Activated CD4-positive, alpha-beta T cell treated with anti-CD3 and anti-CD28 coated beads, Interleukin-2, amount 50 U/mL, for 1 hour (primary cell): ENCODE results near the gene SMOC1.

Source experiments
- DNase-seq: peaks from one replicate; pipeline ENCODE4 v3.0.0-alpha.2; 2020

SMOC1 gene

GRCh38 chr14:69943084-69943780 lies 64.0 kb downstream of the SMOC1 start:
- DNase-seq = no peak

- DNase-seq = no peak
Measured at GRCh38 chr14:69945347-69945746, 66.1 kb downstream of the SMOC1 start.

GRCh38 chr14:69945912-69946311 lies 66.7 kb downstream of the SMOC1 start:
- no peak for DNase-seq

- DNase-seq = no peak
Measured at GRCh38 chr14:69948351-69948750, 69.1 kb downstream of the SMOC1 start.

- DNase-seq = no peak
Measured at GRCh38 chr14:69951263-69951662, 72.0 kb downstream of the SMOC1 start.

- DNase-seq = no peak
Measured at GRCh38 chr14:69951935-69952334, 72.7 kb downstream of the SMOC1 start.

- DNase-seq = no peak
Measured at GRCh38 chr14:69953266-69953915, 74.2 kb downstream of the SMOC1 start.

- no peak for DNase-seq
Measured at GRCh38 chr14:69955855-69956845, 76.9 kb downstream of the SMOC1 start.

- no peak for DNase-seq
Measured at GRCh38 chr14:69956970-69957369, 77.8 kb downstream of the SMOC1 start.

- no peak for DNase-seq
Measured at GRCh38 chr14:69957986-69958385, 78.8 kb downstream of the SMOC1 start.

GRCh38 chr14:69959136-69959535 lies 79.9 kb downstream of the SMOC1 start:
- no peak for DNase-seq

GRCh38 chr14:69960296-69960695 lies 81.1 kb downstream of the SMOC1 start:
- no peak for DNase-seq

- no peak for DNase-seq
Measured at GRCh38 chr14:69963966-69964365, 84.8 kb downstream of the SMOC1 start.

- no peak for DNase-seq
Measured at GRCh38 chr14:69964841-69965240, 85.6 kb downstream of the SMOC1 start.

GRCh38 chr14:69968132-69968531 lies 88.9 kb downstream of the SMOC1 start:
- DNase-seq = no peak

- no peak for DNase-seq
Measured at GRCh38 chr14:69968681-69969080, 89.5 kb downstream of the SMOC1 start.

GRCh38 chr14:69972755-69973154 lies 93.5 kb downstream of the SMOC1 start:
- DNase-seq = no peak

GRCh38 chr14:69973846-69974245 lies 94.6 kb downstream of the SMOC1 start:
- DNase-seq = no peak

GRCh38 chr14:69979882-69980281 lies 100.7 kb downstream of the SMOC1 start:
- no peak for DNase-seq

GRCh38 chr14:69980457-69981425 lies 101.5 kb downstream of the SMOC1 start:
- DNase-seq = no peak

GRCh38 chr14:69982220-69982839 lies 103.1 kb downstream of the SMOC1 start:
- DNase-seq = no peak

- no peak for DNase-seq
Measured at GRCh38 chr14:69982886-69983285, 103.7 kb downstream of the SMOC1 start.
